ENCODE results near the gene LRRC15.

The LRRC15 gene

DNA sequence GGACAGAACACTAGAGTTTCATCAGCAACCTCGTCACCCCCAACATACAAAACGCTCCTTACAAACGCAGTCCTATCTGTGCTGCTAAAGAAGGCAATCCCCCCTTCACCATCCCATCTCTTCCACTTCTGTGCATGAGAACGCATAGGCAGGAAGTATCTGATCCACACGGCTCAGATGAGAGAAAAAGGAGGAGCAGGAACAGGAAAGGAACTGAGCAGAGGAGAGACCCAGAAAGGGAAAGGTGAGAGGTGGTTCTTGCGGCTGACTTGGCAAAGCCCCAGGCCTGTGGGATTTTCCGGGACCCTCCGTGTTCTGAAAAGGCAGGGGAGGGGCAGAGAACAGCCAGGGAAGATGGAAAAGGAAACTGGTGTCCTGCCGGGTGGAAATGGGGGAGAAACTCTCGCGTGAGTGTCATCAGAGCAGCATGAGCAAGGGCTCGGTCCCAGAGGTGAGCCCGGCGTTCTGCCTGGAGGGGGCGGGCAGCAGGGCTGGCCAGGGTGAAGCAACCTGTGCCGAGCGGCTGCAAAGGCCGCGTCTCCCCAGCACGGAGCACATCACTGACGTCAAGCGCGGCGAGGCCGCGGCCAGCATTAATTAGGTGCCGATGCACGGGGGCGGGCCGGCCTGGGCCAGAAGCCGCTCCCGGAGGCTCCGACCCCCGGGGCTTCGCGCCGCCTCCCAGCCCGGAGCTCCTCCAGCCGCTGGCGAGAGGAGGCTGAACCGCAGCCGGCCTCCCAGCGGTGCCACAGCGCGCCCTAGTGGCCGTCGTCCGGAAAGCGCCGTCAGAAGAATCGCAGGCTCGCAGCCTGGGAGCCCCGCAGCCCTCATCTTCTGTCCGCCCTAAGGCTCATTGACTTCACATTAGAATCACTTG, 54.2 kb downstream of the LRRC15 start:
- peak; percentile 87 to 89 for ATAC-seq

GRCh38 chr3:194314388-194315068, 55.0 kb downstream of the LRRC15 start:
- no peak for ATAC-seq

DNA sequence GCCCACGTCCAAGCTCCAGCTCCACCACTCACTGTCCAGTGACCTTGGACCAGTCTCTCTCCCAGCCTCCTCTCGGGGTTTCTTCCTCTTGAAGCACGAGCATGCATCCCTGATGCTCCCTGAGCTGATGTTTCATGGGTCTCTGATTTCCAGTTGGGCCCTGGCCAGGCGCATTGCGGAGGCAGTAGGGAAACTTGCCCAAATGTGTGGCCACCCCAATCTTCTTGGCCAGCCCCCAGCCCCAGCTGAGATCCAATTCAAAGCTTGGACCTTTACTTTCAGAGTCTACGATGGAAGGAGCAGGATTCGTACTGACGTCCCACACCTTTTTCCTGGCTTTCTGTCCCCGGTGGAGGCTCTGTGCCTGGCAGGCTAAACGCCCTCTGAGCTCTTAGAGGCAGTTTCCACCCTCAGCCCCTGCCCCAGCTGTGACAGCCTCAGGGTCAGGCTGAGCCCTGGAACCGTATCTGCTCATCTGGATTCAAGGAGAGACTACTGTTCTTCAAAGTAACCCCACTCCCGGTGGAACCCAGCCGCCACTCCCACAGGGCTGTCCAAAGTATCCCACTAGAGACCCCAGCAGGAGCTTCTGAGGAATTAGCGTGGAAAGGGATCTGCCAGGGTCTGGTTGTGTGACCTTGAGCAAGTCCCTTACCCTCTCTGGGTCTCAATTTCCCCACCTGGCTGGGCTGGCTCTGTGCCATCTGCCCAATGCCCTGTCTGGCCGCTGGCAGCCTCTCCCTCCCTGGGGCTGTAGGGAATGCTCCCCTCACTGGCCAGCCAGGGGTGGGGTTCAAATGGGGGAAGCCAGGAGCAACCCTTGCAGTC, 55.8 kb downstream of the LRRC15 start:
- ATAC-seq: no peak

GRCh38 chr3:194312743-194313281, 56.7 kb downstream of the LRRC15 start:
- no peak for ATAC-seq

- no peak for ATAC-seq
Measured at GRCh38 chr3:194312186-194312742, 57.3 kb downstream of the LRRC15 start.

- no peak for ATAC-seq
Measured at GRCh38 chr3:194311000-194311399, 58.5 kb downstream of the LRRC15 start.

DNA sequence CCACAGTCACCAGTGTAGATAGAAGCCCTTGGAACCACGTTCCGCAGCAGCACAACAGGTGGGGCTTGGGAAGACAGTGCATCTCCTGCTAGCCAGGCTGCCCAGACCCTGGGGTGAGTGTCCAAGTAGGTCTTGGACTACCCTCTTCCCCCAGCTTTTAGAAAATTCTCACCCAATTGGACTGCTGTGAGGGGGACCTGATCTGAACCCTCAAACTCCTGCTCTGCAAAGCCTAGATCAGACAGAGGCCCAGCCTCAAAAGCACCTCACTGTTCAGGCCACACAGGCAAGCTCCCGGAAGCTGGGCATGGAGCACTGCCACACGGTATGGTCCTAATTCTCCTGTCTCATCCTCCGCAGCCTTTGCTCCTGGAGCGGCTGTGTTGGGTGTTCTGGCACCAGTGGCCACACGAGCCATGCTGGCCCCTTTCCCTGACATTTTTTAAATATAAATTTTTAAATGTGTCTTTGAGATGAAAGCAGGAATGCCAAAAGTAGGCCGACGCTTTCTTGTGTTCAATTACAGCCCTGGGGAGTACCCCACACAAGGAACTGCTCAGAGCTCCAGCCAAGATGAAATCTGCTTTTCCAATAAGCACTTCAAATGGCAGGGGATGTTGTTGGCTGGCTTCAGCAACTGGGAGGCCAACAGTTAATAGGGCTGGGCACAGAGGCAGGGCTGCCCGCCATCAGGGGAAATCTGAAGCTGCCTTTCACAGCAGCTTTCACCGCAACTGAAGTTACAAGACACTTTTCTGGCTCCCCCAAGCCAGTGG, 59.3 kb downstream of the LRRC15 start:
- ATAC-seq: no peak

- no peak for ATAC-seq
Measured at GRCh38 chr3:194308601-194309449, 60.7 kb downstream of the LRRC15 start.

DNA sequence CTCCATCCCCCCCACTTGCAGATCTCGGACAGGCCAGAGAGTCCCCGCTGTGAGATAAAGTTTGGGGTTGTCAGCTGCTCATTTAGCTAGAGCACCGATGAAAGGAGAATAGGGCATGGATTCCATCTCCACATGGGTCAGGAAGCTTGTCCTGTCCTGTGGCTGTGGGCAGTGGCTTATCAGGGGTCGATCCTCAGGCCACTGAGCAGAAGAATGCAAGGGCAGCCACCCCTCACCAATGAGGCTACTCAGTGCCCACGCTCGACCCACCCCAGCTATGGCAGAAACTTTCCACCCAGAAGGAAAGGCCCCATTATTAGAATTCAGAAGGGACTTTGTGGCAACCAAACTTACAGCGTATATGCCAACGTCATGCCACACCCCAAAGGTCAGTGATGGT, 61.7 kb downstream of the LRRC15 start:
- ATAC-seq: no peak

GRCh38 chr3:194306771-194307640, 62.5 kb downstream of the LRRC15 start:
- peak; percentile 69 to 80 for ATAC-seq

DNA sequence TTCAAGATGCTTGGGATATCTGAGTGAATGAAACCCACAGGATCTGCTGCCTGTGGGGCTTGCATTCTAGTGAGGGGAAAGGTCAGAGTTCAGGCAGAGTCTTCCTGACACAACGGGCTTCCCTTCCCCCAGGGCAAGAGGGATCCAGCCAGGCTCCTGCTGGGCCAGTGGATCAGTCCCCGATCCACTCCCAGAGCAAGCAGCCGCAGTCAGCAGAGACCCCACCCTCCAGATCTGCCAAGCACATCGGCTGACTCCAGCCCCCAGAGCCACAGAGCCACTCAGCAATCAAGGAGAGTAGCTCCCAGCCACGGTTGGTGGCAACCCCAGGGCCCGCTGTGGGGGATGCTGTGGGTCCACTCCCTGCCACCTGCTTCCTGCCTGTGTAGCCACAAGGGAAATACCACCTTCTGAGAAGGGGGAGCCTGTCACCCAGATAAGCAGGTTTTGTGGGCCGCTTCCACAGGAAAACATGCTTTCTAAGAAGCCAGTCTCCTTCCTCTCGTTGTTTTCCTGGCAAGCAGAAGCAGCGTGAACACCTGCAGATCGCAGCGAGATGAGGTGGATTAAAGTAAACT, 63.3 kb downstream of the LRRC15 start:
- peak; percentile 26 to 30 for ATAC-seq

DNA sequence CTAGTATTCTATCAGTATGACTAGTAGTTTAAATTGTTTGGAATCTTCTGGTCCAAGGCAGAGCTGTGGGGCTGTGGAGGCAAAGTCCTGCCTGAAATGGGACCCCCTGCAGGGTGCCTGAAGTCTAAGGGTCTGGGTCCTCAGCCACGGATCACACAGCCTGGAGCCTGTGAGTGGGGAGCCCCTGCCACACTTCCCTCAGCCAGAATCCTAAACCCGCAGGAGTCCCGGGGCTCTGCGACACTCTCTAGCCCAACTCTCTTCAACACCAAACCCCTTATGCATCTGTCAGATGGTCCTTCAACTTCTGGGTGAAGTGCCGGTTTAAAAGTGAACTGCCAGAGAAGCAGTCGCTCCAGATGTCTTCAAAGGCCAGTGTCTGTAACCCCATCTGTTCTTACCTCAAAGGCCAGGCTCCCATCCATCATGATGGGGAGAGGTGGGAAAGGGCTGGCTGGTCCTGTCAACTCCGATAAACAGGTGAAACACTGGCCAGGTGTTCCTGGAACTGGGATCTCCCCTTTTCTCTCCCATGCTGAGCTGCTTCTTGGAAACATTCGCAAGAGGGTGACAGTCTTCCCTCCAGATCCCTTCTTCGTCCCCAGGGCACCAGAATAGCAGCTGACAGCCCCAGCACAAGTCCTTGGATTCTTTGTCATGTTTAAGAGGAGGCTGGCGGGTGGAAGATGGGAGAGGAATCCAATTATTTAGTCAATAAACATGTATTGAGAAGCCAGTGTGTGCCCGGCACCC, 64.0 kb downstream of the LRRC15 start:
- no peak for ATAC-seq
